Peyer's patch (tissue), 4 donors: Measurements from ENCODE around the gene OR6J1.

Source experiments
- POLR2A ChIP-seq, 2 donors: fragments of 450-650 bp; IDR thresholded peaks; one replicate each; pipeline ENCODE4 v1.5.1; 2017; ENCODE audit warnings: antibody characterized with exemption in 2 of 2, mild to moderate bottlenecking in 2 of 2, moderate library complexity in 2 of 2
- TF ChIP-seq, protein P1 (sequence below), 6 experiments: fragments of 450-650 bp in 4 of 6; fragments of 200-600 bp in 2 of 6; sonication (generic) in 1 of 6; IDR thresholded peaks; one replicate each; pipeline ENCODE4 v1.5.1; 2017 to 2019; ENCODE audit warnings: antibody characterized with exemption in 6 of 6, mild to moderate bottlenecking in 3 of 6, moderate library complexity in 1 of 6

DNA sequence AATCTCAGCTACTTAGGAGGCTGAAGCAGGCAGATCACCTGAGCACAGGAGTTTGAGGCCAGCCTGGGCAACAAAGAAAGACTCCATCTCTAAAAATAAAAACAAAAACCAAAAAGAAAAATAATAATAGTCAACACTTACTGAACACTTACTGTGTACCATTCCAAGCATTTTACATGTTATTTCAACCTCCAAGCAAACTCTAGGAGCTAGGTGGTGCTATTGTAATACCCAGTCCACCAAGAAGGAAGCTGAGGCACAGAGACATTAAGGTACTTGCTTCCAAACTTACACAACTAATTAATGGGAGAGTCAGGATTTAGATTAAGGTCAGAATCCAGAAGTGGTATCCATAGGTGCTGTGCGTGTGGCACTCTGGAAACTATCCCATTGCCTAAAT is 13.7 kb upstream of the OR6J1 start:
- TF ChIP-seq, protein P1, sequence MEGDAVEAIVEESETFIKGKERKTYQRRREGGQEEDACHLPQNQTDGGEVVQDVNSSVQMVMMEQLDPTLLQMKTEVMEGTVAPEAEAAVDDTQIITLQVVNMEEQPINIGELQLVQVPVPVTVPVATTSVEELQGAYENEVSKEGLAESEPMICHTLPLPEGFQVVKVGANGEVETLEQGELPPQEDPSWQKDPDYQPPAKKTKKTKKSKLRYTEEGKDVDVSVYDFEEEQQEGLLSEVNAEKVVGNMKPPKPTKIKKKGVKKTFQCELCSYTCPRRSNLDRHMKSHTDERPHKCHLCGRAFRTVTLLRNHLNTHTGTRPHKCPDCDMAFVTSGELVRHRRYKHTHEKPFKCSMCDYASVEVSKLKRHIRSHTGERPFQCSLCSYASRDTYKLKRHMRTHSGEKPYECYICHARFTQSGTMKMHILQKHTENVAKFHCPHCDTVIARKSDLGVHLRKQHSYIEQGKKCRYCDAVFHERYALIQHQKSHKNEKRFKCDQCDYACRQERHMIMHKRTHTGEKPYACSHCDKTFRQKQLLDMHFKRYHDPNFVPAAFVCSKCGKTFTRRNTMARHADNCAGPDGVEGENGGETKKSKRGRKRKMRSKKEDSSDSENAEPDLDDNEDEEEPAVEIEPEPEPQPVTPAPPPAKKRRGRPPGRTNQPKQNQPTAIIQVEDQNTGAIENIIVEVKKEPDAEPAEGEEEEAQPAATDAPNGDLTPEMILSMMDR (IDR thresholded peaks at IDR 0.05), result peak in 3 of 6 experiments; percentile 35 to 46 (median 45)
- TF ChIP-seq POLR2A (IDR thresholded peaks at IDR 0.05), result no peak
